ENCODE results near the gene STARD9. TPM values are rescaled to one million over a fixed set of nuclear protein-coding genes. Genes with fewer than 3 reads are reported as not detected.

Gene STARD9
- total RNA-seq, 1 experiment from 2014 or later: 1.9 TPM

- DNase-seq (ENCODE audit: extremely low read depth, low read depth): no peak
Measured at GRCh38 chr15:42725331-42725903, 150.0 kb downstream of the STARD9 start.

GRCh38 chr15:42726114-42726513, 150.7 kb downstream of the STARD9 start:
- no peak for DNase-seq (ENCODE audit: extremely low read depth, low read depth)

DNA sequence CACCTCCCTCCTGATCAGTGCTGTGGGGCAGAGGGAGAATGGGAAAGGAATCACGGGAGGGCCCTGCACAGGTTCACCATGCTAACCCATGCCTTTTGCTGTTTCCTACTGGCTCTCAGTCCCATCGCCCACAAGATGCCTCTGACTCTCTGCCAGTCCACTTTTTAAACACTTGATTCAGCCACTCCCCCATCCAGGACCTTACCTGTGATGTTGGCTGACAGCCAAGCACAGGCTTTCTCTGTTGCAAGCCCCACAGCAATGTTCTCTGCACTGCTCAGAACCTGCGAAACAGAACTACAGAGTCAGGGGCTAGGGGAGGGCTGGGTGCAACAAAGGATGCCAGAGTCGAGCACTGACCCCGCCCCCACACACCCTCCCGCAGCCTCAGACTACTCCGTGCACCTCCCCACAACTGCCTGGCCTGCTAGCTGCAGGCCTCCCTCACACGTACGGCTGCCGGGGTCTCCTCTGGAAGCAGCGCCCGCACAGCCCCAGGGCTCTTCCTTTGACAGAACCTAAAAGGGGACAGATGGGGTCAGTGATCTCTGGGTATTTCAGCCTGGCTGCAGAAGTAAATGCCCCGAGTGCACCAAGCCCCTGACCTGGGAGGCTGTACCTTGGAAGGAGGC, 152.5 kb downstream of the STARD9 start:
- no peak for DNase-seq (ENCODE audit: extremely low read depth, low read depth)

- no peak for DNase-seq (ENCODE audit: extremely low read depth, low read depth)
Measured at GRCh38 chr15:42728560-42728959, 153.2 kb downstream of the STARD9 start.

DNA sequence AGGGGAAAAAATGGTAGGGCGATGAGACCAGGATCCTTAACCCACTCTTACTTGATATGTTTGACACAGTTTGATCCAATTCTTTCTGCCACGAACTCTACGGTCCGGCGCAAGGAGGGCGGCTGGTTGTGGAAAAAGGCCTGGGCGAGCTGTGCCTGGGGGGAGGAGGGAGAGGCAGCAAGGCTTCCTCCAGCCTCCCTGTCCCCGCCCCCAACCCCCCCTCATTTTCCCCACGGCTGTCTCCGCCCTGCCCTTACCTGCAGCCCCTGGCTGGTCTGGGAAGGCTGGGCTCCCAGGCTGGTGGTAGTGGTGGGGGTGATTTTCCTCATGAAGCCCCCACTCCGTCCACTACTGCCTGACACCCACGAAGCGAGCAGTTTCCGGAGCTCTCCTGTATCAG, 153.6 kb downstream of the STARD9 start:
- DNase-seq (ENCODE audit: extremely low read depth, low read depth): no peak

DNA sequence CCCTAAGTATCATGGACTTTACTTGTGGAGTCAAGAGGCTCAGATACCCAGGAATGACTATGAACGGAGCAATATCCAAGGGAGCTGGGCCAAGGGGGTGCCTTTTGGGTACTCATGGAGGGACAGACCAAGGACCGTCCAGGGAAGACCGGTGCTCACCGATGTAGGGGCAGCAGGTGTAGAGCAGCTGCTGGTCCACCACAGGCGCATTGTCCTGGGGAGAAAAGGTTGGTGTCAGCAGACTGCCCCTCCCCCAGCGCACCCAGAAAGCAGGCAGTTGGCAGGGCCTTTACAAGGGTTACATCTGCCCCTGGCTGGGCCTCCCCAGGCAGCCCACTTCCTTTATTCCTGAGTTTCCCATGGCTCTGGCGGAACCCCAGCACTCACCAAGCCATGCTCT, 154.0 kb downstream of the STARD9 start:
- DNase-seq (ENCODE audit: extremely low read depth, low read depth): no peak

GRCh38 chr15:42730135-42730534, 154.7 kb downstream of the STARD9 start:
- DNase-seq (ENCODE audit: extremely low read depth, low read depth): no peak

GRCh38 chr15:42730536-42730935, 155.1 kb downstream of the STARD9 start:
- no peak for DNase-seq (ENCODE audit: extremely low read depth, low read depth)

DNA sequence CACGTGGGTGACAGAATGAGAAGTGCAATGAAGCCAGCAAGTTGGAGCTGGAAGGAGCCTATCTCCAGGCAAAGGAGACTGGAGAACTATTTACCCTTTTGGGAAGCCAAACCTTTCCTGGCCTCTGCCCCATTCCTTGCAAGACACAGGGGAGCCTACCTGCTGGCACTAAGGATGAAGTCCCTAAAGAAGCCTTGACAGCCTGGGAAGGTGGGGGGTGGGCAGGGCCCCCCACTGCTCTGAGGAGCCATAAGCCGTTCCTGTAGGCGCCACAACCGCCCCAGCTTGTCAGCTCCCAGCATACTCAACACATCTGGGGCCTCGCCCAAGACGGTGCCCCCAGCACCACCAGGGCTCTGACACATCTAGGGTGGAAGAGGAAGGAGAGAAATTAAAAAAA, 156.1 kb downstream of the STARD9 start:
- no peak for DNase-seq (ENCODE audit: extremely low read depth, low read depth)

DNA sequence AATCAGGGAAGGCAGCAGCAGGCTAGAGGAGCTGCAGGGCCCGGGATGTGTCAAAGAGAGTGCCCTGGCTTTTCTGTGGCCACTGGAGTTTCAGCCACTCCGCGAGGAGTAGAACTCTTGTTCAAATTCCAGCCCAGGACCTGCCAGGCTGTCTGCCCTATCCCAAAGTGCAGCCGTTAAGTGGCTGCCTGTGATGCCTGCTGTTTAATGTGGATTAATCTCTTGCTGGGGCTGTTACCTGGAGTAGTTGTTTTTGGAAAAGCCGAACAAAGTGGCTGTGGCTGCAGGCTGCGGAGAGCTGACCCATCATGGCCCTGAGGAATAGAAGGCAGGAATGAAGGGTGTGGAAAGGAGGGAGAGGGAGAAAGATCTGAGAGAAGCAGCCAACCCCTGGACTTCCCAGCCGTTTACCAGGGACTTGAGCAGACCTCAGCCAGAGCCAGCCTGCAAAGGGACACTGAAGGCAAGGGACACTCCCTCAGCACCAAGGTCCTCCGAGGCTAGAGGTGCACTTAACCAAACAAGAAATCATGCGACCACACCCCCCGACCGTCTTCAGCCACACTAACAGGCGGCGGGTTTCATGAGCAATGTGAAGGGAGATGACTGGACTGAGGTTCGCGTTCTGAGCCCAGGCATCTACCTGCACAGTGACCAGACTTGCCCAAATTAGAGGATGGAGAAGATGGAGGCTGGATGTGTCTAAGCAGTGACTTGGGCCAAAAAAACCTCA, 156.9 kb downstream of the STARD9 start:
- no peak for DNase-seq (ENCODE audit: extremely low read depth, low read depth)

DNA sequence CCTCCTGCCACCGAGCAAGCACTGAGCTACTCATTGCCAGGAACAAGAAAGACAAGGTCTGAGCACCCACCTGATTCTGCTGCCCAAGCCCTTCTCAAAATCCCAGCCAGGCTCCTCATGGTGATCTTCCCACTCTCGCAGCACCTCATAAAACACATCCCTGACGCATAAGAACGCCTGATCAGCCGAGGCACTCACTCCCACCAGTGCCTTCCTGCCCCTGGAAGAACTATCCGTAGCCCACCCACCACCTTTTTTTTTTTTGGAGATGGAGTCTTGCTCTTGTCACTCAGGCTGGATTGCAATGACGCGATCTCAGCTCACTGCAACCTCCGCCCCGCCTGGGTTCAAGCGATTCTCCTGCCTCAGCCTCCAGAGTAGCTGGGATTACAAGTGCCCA, 157.6 kb downstream of the STARD9 start:
- DNase-seq (ENCODE audit: extremely low read depth, low read depth): no peak

- DNase-seq (ENCODE audit: extremely low read depth, low read depth): no peak
Measured at GRCh38 chr15:42734076-42734672, 158.8 kb downstream of the STARD9 start.

DNA sequence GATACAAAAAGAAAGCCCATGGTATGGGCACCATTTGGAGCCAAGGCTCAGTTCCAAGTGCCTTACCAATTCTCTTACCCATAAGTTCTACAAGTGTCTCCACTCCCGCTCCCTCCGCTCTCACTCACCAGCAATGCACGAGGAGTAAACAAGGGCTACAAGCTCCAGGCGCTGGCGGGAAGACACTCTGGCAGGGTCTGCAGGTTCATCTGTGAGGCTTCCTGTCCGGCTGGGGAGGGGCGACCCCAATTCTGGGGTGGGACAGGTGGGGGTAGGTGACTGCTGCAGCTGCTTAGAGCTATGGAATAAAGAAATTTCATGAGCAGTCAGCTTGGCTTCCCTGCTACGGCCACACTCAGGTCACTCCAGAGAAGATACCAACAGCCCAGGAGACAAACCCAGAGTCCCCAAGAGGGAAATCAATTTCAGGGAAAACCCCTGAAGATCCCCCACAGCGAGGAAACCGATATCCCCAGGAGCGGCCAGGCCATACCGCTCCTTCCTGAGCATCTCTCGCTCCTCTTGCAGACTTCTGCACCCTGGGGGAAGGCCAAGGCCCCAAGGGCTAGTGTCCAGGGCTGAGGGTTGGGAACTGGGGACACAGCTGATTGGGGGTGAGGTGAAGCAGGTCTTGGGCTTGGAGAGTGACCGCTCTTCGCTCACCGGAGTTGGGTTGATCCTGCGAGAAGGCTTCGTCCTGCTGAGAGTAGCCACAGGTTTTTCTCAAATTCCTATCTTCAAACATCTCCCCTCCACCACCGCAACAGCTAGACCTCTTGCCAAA, 160.2 kb downstream of the STARD9 start:
- DNase-seq (ENCODE audit: extremely low read depth, low read depth): no peak

DNA sequence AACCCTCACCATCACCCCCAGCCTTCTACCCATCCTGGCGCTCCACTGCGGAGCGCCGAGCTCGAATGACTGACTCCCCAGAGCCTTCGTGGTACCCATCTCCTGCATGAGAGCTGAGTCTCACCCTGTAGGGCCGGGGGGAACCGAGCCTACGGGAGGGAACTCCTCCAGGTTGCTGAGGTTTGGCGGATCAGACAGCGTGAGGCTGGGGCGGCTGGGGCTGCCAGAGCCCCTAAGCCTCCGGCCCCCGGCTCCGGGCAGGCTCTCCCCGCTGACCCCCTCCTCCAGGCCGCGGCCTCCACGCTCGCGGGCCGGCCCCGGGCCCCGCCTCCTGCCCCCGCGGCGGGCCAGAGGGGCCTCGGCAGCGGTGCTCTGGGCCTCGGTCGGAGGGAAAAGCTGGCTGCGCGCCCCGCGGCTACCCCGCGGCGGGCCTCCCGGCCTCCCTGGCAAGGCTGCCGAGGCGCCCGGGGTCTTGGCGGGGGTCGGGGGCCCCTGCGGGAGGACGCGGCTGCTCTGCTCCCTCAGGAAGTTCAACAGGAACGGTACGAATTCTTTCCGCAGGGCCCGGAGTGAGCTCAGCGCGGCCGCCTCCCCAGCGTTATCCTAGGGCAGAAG, 160.9 kb downstream of the STARD9 start:
- no peak for DNase-seq (ENCODE audit: extremely low read depth, low read depth)

- DNase-seq (ENCODE audit: extremely low read depth, low read depth): peak; percentile 76
Measured at GRCh38 chr15:42736793-42737528, 161.6 kb downstream of the STARD9 start, which contains the start of gene CDAN1. CDAN1 (minus strand) TSS chr15:42737128; CDS start chr15:42737102, 26 bp downstream.

DNA sequence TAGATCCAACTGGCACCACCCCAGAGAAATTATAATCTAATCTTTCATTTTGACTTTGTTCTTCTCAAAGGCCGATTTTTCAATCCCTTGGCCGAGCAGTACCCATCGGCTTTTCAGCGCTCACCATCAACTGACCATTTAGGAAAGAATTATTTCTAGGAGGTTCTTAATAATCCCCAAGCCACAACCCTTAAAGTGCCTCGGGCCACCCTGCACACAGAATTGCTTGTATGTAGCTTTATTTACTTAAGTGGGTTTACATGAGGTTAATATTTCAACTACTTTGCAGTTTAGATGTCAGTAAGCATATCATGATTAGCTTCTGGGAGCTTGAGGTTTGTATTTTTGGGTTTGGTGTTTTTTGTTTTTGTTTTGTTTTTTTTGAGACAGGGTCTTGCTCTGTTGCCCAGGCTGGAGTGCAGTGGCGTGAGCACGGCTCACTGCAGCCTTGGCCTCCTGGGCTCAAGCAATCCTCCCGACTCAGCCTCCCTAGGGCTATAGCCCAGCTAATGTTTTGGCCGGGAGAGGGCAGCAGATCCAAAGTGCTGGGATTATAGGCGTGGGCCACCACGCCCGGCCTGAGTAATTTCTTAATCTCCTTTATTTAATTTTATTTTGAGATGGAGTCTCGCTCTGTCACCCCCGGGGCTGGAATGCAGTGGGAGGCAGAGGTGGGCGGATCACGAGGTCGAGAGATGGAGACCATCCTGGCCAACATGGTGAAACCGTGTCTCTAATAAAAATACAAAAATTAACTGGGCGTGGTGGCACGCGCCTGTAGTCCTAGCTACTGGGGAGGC, 162.3 kb downstream of the STARD9 start:
- DNase-seq (ENCODE audit: extremely low read depth, low read depth): peak; percentile 54

- no peak for DNase-seq (ENCODE audit: extremely low read depth, low read depth)
Measured at GRCh38 chr15:42741710-42742109, 166.3 kb downstream of the STARD9 start.

DNA sequence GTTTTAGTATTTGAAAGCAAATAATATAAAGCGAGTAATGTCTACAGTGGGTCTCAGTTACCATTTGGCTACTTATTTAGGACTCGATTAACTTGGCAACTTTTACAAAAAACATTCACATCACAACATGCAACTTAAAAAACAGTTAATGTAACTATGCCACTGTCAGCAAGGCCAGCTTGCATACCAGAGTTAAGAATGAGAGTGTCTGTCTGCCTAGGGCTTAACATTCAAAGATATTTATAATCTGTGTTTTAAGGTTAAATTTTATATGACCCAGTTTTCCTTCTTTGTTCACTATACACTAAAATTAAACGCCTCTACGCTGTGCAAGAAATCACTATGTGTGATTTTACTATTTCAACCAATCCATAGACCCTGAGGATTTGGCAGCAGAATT, 166.7 kb downstream of the STARD9 start:
- DNase-seq (ENCODE audit: extremely low read depth, low read depth): no peak

- no peak for DNase-seq (ENCODE audit: extremely low read depth, low read depth)
Measured at GRCh38 chr15:42744195-42744594, 168.8 kb downstream of the STARD9 start.

Data from NCI-H460 (cell line).